ENCODE measurements around the gene SCFD2. TPM values are rescaled to one million over a fixed set of nuclear protein-coding genes. Genes with fewer than 3 reads are reported as not detected.

The SCFD2 gene
- total and polyA plus RNA-seq, 10 of the 15 experiments (the other 5 are each of a cell fraction or from before 2014, with no cell fraction given), result 4.8 to 37.6 (median 24.9) TPM

DNA sequence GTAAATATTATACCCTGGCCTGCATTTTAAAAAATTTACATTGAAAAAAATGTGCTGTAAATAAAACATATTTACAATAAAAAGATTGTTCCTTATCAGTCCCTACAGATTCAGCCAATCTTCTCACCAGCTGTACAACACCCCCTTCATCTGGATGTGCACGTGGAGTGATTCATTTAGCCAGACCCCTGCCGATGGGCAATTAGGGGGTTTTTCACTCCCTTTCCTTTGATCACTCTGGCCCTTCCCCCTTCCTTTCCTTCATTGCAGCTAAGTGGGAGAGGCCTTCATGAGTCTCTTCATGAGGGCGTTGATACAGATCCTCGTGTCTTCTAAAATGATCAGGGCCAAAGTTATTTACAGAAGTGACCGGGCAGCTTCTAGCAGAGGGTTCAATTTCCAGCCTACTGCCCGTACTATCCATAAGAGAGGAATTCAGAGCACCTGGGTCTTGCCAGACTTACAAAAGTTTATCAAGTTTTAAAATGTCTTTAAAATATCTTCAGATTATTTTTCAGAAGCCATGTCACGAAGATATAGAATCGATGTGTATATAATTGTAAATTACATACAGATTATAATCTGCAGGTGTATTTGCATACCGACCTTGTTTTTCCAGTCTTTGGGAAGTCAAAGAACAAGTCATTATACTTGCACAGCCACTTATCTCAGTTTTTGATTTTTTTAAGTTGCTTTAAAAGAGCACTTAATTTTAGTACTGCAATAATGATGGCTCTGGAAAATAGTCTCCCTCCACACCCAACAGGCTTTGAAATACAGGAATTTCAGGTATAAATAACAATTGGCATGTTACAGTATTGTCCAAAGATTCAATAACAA lies 525.1 kb downstream of the SCFD2 start:
- H2AFZ ChIP-seq (ENCODE audit: control insufficient read depth, low read depth, low read length), result no peak overlapping the region
- FAIRE-seq, result no peak
- ChIA-PET CTCF (no interaction called here), SMC1A (ENCODE audit: uncharacterized antibody, unreplicated experiment) (interaction anchor here (1.0 kb wide), 1 partner anchor 224 kb away, joined by 3 read pairs; no protein-coding TSS in a partner anchor), RAD21 (ENCODE audit: unreplicated experiment) (no interaction called here), POLR2A (no interaction called here)
- H3K9me3 ChIP-seq (replicated peaks; ENCODE audit: control insufficient read depth, insufficient read depth, low read length), result no peaks in the 10 kb centered on the region
- in situ Hi-C loops (cut with MboI), result no loop called here
- intact Hi-C loops (cut with micrococcal nuclease; ENCODE audit: unreplicated experiment), result no loop called here
- no peaks in the 10 kb centered on the region for H3K4me1 ChIP-seq (ENCODE audit: control insufficient read depth, insufficient read depth, low read length)
- no peaks in the 10 kb centered on the region for H3K36me3 ChIP-seq (ENCODE audit: control insufficient read depth in 2 of 2, insufficient read depth in 2 of 2, low read length in 1 of 2)
- H4K20me1 ChIP-seq (ENCODE audit: control insufficient read depth, insufficient read depth), result no peaks in the 10 kb centered on the region
- no peak overlapping the region for H3K4me2 ChIP-seq (ENCODE audit: control insufficient read depth, insufficient read depth)
- no peak overlapping the region for H3K27ac ChIP-seq (ENCODE audit: control insufficient read depth, insufficient read depth)
- no peak for DNase-seq (ENCODE audit: low read depth, low spot score)
- H3K4me3 ChIP-seq, result no peak overlapping the region
- no peak overlapping the region for H3K9ac ChIP-seq (ENCODE audit: control insufficient read depth, insufficient read depth, low read length)
- BruUV-seq (replicated peaks), result no TSS peak
- no peaks in the 10 kb centered on the region for H3K27me3 ChIP-seq (replicated peaks in 1 of 2; ENCODE audit: control insufficient read depth in 2 of 2, insufficient read depth in 2 of 2, low read length in 1 of 2)
- ATAC-seq, result no peak
- WGBS (ENCODE audit: insufficient coverage, insufficient replicate concordance, low lambda C conversion rate, missing lambda C conversion rate), result 40% methylated on average over 9 of the region's 9 CpGs
- H3K79me2 ChIP-seq (ENCODE audit: control insufficient read depth, insufficient read depth, low read length), result no peaks in the 10 kb centered on the region
- TF ChIP-seq FOS (IDR thresholded peaks at IDR 0.05; ENCODE audit: borderline replicate concordance, extremely low read depth, insufficient read length) (no peak), TARDBP (IDR thresholded peaks at IDR 0.05; ENCODE audit: borderline replicate concordance) (no peak), NRF1 (conservative IDR thresholded peaks at IDR 0.05; ENCODE audit: low read depth, low read length) (no peak), SREBF2 (IDR thresholded peaks at IDR 0.05; ENCODE audit: low read length) (no peak), RB1 (IDR thresholded peaks at IDR 0.05; ENCODE audit: borderline replicate concordance) (no peak), LARP7 (IDR thresholded peaks at IDR 0.05) (no peak), KAT2A (conservative IDR thresholded peaks at IDR 0.05; ENCODE audit: control insufficient read depth, low read depth, low read length) (no peak), TCF12 (IDR thresholded peaks at IDR 0.05; ENCODE audit: low read depth, low read length) (no peak), ASH2L (IDR thresholded peaks at IDR 0.05; ENCODE audit: borderline replicate concordance, low read depth) (no peak), SIX5 (IDR thresholded peaks at IDR 0.05; ENCODE audit: low read depth, low read length, severe bottlenecking) (no peak), NR2C1 (IDR thresholded peaks at IDR 0.05) (no peak), CREB1 (IDR thresholded peaks at IDR 0.05; ENCODE audit: low read depth) (no peak), DPF2 (IDR thresholded peaks at IDR 0.05) (no peak), TCF3 (IDR thresholded peaks at IDR 0.05; ENCODE audit: borderline replicate concordance, insufficient read depth, low read depth, low read length) (no peak)
- TF ChIP-seq, protein P1, sequence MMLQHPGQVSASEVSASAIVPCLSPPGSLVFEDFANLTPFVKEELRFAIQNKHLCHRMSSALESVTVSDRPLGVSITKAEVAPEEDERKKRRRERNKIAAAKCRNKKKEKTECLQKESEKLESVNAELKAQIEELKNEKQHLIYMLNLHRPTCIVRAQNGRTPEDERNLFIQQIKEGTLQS (IDR thresholded peaks at IDR 0.05; ENCODE audit: borderline replicate concordance, extremely low read depth, low read depth, low read length), result no peak
- TF ChIP-seq, protein P2, sequence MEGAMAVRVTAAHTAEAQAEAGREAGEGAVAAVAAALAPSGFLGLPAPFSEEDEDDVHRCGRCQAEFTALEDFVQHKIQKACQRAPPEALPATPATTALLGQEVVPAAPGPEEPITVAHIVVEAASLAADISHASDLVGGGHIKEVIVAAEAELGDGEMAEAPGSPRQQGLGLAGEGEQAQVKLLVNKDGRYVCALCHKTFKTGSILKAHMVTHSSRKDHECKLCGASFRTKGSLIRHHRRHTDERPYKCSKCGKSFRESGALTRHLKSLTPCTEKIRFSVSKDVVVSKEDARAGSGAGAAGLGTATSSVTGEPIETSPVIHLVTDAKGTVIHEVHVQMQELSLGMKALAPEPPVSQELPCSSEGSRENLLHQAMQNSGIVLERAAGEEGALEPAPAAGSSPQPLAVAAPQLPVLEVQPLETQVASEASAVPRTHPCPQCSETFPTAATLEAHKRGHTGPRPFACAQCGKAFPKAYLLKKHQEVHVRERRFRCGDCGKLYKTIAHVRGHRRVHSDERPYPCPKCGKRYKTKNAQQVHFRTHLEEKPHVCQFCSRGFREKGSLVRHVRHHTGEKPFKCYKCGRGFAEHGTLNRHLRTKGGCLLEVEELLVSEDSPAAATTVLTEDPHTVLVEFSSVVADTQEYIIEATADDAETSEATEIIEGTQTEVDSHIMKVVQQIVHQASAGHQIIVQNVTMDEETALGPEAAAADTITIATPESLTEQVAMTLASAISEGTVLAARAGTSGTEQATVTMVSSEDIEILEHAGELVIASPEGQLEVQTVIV (IDR thresholded peaks at IDR 0.05; ENCODE audit: borderline replicate concordance, partially characterized antibody), result no peak
- TF ChIP-seq, protein P3, sequence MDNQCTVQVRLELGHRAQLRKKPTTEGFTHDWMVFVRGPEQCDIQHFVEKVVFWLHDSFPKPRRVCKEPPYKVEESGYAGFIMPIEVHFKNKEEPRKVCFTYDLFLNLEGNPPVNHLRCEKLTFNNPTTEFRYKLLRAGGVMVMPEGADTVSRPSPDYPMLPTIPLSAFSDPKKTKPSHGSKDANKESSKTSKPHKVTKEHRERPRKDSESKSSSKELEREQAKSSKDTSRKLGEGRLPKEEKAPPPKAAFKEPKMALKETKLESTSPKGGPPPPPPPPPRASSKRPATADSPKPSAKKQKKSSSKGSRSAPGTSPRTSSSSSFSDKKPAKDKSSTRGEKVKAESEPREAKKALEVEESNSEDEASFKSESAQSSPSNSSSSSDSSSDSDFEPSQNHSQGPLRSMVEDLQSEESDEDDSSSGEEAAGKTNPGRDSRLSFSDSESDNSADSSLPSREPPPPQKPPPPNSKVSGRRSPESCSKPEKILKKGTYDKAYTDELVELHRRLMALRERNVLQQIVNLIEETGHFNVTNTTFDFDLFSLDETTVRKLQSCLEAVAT (IDR thresholded peaks at IDR 0.05), result no peak
- TF ChIP-seq, protein P4, sequence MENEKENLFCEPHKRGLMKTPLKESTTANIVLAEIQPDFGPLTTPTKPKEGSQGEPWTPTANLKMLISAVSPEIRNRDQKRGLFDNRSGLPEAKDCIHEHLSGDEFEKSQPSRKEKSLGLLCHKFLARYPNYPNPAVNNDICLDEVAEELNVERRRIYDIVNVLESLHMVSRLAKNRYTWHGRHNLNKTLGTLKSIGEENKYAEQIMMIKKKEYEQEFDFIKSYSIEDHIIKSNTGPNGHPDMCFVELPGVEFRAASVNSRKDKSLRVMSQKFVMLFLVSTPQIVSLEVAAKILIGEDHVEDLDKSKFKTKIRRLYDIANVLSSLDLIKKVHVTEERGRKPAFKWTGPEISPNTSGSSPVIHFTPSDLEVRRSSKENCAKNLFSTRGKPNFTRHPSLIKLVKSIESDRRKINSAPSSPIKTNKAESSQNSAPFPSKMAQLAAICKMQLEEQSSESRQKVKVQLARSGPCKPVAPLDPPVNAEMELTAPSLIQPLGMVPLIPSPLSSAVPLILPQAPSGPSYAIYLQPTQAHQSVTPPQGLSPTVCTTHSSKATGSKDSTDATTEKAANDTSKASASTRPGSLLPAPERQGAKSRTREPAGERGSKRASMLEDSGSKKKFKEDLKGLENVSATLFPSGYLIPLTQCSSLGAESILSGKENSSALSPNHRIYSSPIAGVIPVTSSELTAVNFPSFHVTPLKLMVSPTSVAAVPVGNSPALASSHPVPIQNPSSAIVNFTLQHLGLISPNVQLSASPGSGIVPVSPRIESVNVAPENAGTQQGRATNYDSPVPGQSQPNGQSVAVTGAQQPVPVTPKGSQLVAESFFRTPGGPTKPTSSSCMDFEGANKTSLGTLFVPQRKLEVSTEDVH (IDR thresholded peaks at IDR 0.05; ENCODE audit: low read depth, partially characterized antibody), result no peak
